Nephron progenitor cell (in vitro differentiated cells): ENCODE data around the gene P3R3URF.

ENCODE experiments used
- DNase-seq: peaks from one replicate; pipeline ENCODE4 v3.0.0; 2021
- H3K27ac Mint-ChIP-seq: 2 replicates; pipeline ENCODE4 v1.8.0; 2021; ENCODE audit warnings: mild to moderate bottlenecking, moderate library complexity, mixed read lengths
- H3K27me3 Mint-ChIP-seq: 2 replicates; pipeline ENCODE4 v1.8.0; 2021; ENCODE audit warnings: mild to moderate bottlenecking, low read depth, mixed read lengths; ENCODE audit not compliant: poor library complexity
- H3K36me3 Mint-ChIP-seq: 2 replicates; pipeline ENCODE4 v1.8.0; 2021; ENCODE audit warnings: low read depth, mixed read lengths
- H3K4me1 Mint-ChIP-seq: 2 replicates; pipeline ENCODE4 v1.8.0; 2021; ENCODE audit warnings: mixed read lengths
- H3K4me3 Mint-ChIP-seq: 2 replicates; pipeline ENCODE4 v1.8.0; 2021; ENCODE audit warnings: mild to moderate bottlenecking, moderate library complexity, mixed read lengths
- H3K9me3 Mint-ChIP-seq: 2 replicates; pipeline ENCODE4 v1.8.0; 2021; ENCODE audit warnings: mild to moderate bottlenecking, moderate library complexity, mixed read lengths
- TF ChIP-seq, protein P1 (sequence below): fragments of 200-600 bp; sonication (generic); IDR thresholded peaks from 2 replicates; pipeline ENCODE4 v1.5.0; 2021; ENCODE audit warnings: antibody characterized with exemption

The P3R3URF gene

DNA sequence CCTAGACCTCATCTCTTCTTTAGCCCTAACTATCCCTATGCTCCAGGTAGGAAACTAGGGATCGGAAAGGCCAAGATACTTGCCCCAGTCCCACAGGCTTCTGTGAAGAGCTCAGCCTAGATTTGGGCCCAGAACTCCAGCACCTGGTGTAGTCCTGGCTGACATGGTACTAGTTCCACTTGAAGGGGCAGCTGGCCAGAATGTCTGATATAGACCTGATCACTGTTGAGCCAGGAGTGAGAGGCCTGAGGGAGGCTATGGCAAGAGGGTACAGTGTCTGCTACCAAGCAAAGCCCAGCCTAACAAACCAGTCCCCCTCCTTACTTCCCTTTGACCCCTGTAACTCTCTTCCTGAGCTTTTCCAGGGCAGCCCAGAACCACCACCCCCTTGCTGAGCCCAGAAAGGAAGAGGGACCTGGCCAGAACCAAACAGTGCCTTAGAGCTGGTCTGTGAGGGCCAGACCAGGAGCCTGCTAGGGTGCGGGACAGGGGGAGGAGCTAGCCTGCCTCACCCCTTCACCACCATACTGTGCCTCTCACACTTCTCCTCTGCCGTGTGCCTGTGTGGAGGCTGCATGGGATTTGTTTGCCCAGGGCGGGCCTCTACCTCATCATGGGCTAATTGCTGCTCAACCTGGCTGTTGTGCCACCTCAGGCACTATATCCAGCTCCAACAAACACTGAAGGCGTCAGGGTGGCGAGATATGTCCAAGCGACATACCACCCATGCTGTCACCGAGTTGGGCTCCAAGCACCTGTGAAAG lies 11.0 kb upstream of the P3R3URF start:
- H3K4me1 Mint-ChIP-seq = peaks cover 13% of the 10 kb centered on the region
- H3K36me3 Mint-ChIP-seq = peaks cover 27% of the 10 kb centered on the region
- no peak overlapping the region for H3K27ac Mint-ChIP-seq
- DNase-seq = no peak
- TF ChIP-seq, protein P1, sequence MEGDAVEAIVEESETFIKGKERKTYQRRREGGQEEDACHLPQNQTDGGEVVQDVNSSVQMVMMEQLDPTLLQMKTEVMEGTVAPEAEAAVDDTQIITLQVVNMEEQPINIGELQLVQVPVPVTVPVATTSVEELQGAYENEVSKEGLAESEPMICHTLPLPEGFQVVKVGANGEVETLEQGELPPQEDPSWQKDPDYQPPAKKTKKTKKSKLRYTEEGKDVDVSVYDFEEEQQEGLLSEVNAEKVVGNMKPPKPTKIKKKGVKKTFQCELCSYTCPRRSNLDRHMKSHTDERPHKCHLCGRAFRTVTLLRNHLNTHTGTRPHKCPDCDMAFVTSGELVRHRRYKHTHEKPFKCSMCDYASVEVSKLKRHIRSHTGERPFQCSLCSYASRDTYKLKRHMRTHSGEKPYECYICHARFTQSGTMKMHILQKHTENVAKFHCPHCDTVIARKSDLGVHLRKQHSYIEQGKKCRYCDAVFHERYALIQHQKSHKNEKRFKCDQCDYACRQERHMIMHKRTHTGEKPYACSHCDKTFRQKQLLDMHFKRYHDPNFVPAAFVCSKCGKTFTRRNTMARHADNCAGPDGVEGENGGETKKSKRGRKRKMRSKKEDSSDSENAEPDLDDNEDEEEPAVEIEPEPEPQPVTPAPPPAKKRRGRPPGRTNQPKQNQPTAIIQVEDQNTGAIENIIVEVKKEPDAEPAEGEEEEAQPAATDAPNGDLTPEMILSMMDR = no peak
- H3K4me3 Mint-ChIP-seq = no peak overlapping the region
- H3K9me3 Mint-ChIP-seq = no peaks in the 10 kb centered on the region
- no peaks in the 10 kb centered on the region for H3K27me3 Mint-ChIP-seq

DNA sequence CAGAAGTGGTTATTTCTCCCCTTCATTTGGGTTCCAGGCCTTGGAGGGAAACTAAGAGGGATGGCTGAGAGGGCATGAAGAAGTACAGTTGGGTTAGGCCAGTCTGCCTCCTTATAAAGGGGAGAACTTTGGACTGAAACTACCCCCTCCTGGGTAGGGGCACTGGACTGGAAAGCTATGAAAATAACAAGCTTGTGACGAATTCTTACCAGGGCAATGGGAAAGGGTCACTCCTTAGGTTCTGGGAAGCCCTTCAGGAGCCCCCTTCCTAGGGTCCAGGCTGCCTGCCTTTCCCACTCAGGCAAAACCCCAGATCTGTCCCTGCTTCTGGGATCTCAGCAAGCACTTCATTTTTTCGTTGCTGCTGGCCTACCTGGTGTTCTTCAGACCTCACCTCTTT lies 9.8 kb upstream of the P3R3URF start:
- H3K27me3 Mint-ChIP-seq = no peaks in the 10 kb centered on the region
- peaks cover 13% of the 10 kb centered on the region for H3K4me1 Mint-ChIP-seq
- no peaks in the 10 kb centered on the region for H3K9me3 Mint-ChIP-seq
- no peak for DNase-seq
- peaks cover 24% of the 10 kb centered on the region for H3K36me3 Mint-ChIP-seq
- peak overlapping the region; percentile 22 for H3K27ac Mint-ChIP-seq
- TF ChIP-seq, protein P1 = no peak
- H3K4me3 Mint-ChIP-seq = no peak overlapping the region

DNA sequence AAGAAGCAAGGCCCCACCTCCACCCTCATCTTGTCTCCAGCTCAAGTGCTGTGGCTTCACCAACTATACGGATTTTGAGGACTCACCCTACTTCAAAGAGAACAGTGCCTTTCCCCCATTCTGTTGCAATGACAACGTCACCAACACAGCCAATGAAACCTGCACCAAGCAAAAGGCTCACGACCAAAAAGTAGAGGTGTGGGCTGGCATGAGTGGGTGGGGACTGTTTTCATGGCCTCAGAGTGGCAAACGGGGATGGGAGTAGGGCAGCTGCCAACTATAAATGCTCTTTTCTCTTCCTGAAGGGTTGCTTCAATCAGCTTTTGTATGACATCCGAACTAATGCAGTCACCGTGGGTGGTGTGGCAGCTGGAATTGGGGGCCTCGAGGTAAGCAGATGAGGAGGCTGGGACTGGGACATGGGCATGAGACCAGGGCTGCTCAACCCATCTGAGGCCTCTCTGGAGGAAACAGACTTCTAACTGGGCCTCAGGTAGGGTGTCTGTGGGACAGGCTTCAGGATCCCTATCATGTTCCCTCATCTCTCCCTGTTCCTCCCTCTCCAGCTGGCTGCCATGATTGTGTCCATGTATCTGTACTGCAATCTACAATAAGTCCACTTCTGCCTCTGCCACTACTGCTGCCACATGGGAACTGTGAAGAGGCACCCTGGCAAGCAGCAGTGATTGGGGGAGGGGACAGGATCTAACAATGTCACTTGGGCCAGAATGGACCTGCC lies 8.8 kb upstream of the P3R3URF start:
- Mint-ChIP-seq H3K4me1 (peaks cover 13% of the 10 kb centered on the region), H3K36me3 (peaks cover 15% of the 10 kb centered on the region), H3K4me3 (no peak overlapping the region), H3K27me3 (no peaks in the 10 kb centered on the region), H3K27ac (no peak overlapping the region), H3K9me3 (no peaks in the 10 kb centered on the region)
- no peak for DNase-seq
- TF ChIP-seq, protein P1 = no peak

DNA sequence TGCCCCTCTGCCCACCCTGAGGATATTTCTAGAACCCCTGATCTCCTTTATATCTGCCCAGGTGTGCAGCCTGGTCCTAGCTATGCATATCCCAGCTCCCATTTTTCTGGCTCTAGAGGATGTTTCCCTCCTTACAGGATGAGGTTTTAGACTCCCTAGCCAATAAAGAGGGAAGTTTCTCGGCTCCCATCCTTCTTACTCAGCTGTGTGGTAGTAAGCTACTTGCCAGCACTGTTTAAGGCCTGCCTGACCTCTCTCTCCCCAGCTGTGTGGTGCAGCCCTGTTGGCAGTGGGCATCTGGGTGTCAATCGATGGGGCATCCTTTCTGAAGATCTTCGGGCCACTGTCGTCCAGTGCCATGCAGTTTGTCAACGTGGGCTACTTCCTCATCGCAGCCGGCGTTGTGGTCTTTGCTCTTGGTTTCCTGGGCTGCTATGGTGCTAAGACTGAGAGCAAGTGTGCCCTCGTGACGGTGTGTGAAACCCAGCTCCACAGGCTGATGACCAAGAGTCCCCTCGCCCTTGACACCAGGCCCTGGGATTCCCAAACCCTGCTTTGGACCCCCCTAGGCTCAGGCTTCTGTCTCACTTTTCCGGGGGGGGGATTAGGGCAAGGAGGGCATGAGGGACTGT lies 7.8 kb upstream of the P3R3URF start:
- Mint-ChIP-seq H3K27ac (no peak overlapping the region), H3K4me3 (no peak overlapping the region), H3K27me3 (no peaks in the 10 kb centered on the region), H3K4me1 (peaks cover 13% of the 10 kb centered on the region), H3K9me3 (no peaks in the 10 kb centered on the region), H3K36me3 (peaks cover 6% of the 10 kb centered on the region)
- TF ChIP-seq, protein P1 = no peak
- no peak for DNase-seq

DNA sequence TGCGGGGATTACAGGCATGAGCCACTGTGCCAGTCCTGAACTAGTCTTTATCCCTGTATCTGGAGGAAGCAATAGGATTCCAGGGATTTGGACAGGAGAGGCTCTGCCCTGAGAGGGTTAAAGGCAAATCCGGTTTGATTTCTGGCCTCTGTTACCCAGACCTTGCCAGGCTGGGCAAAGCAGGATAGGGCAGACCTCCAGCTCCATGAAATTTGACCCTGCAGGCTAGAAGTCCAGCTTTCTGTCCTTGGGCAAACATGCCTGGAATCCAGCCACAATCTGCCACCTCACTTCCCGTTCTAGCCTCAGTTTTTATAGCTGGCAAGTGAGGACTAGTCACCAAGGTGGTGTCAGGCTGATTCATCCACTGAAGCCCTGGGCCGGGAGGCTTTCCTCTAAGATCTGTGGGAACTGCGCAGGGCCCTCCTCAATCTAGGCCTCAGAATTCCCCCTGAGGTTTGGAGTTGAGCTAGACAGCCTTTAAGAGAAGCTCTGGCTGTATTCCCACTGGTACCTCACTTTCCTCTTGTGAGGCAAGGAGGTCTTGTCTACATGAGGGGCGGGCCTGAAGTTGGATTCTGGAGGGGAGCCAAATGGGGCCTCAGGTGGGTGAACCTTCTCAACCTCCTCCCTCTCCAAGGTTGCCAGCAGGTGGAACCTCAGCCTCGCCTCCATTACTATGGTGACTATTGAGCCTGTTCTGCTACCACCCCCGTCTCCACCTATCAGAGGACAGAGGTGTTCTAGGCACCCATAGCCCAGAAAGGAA lies 7.0 kb upstream of the P3R3URF start:
- Mint-ChIP-seq H3K9me3 (no peaks in the 10 kb centered on the region), H3K36me3 (peaks cover 6% of the 10 kb centered on the region)
- TF ChIP-seq, protein P1 = no peak

More for the DNA sequence above, 7.0 kb upstream of the P3R3URF start:
- Mint-ChIP-seq H3K27me3 (no peaks in the 10 kb centered on the region), H3K4me1 (peaks cover 13% of the 10 kb centered on the region), H3K4me3 (no peak overlapping the region), H3K27ac (peak overlapping the region; percentile 85)
- no peak for DNase-seq
